GM12878 (cell line): ENCODE data around the gene PRDX3. TPM values are rescaled to one million over a fixed set of nuclear protein-coding genes. Genes with fewer than 3 reads are reported as not detected.

Experiments used
- ATAC-seq: fragments of 200-7000 bp; cut with Tn5 transposase; 3 replicates; pipeline ENCODE4 v1.9.1; 2020; ENCODE audit warnings: mild to moderate bottlenecking, moderate library complexity
- BruUV-seq: library from RNA; stranded (reverse); fragments of 400-500 nt; replicated peaks from 2 replicates; lab custom pipeline; 2021; lab: Mats Ljungman, UMichigan
- CTCF ChIA-PET: fragments of 300-600 bp; sonication (Branson Sonifier 250); formaldehyde crosslinking; extraction: SDS; loops from one replicate; lab custom pipeline; 2021; ENCODE audit warnings: inconsistent platforms; lab: Yijun Ruan, JAX
- POLR2A ChIA-PET: fragments of 350-600 bp; formaldehyde crosslinking; extraction: SDS; loops from one replicate; lab custom pipeline; 2021; ENCODE audit warnings: inconsistent platforms; lab: Charles Lee
- RAD21 ChIA-PET: fragments of 300-600 bp; sonication (Branson Sonifier 250); formaldehyde crosslinking; loops from one replicate; lab custom pipeline; 2023; ENCODE audit warnings: antibody characterized with exemption; ENCODE audit not compliant: unreplicated experiment; lab: Charles Lee
- SMC1A ChIA-PET: fragments of 300-600 bp; sonication (Branson Sonifier 250); formaldehyde crosslinking; loops from one replicate; lab custom pipeline; 2023; ENCODE audit not compliant: unreplicated experiment, uncharacterized antibody; lab: Charles Lee
- DNase-seq: peaks from one replicate; pipeline ENCODE4 v3.0.0-alpha.2; 2011; ENCODE audit warnings: low read depth, low spot score
- FAIRE-seq: peaks from 3 replicates; lab custom pipeline; 2011; peaks lifted over from hg19 to GRCh38; lab: Jason Lieb, UNC
- H2AFZ ChIP-seq: 2 replicates; pipeline ENCODE4 v1.6.0; 2011; ENCODE audit warnings: low read depth, low read length, control low read depth; ENCODE audit not compliant: control insufficient read depth
- H3K27ac ChIP-seq: 2 replicates; pipeline ENCODE4 v1.5.1; 2011; ENCODE audit warnings: control low read depth; ENCODE audit not compliant: control insufficient read depth, insufficient read depth
- H3K27me3 ChIP-seq, 2 experiments: replicated peaks in 1 of 2; 2 replicates each; pipeline versions ENCODE4 v1.6.0 to v1.6.1; 2011; ENCODE audit warnings: low read length in 1 of 2; ENCODE audit not compliant: control insufficient read depth in 2 of 2, insufficient read depth in 2 of 2
- H3K36me3 ChIP-seq, 2 experiments: 2 replicates each; pipeline ENCODE4 v1.5.1; 2011; ENCODE audit warnings: low read length in 1 of 2; ENCODE audit not compliant: control insufficient read depth in 2 of 2, insufficient read depth in 2 of 2
- H3K4me1 ChIP-seq: 2 replicates; pipeline ENCODE4 v1.6.1; 2011; ENCODE audit warnings: mild to moderate bottlenecking, low read length, moderate library complexity, mixed read lengths; ENCODE audit not compliant: control insufficient read depth, insufficient read depth
- H3K4me2 ChIP-seq: 2 replicates; pipeline ENCODE4 v1.6.0; 2011; ENCODE audit warnings: control low read depth; ENCODE audit not compliant: control insufficient read depth, insufficient read depth
- H3K4me3 ChIP-seq: fragments of 200-600 bp; sonication (generic); 2 replicates; pipeline ENCODE4 v1.5.1; 2016
- H3K79me2 ChIP-seq: 2 replicates; pipeline ENCODE4 v1.6.0; 2011; ENCODE audit warnings: low read length; ENCODE audit not compliant: control insufficient read depth, insufficient read depth
- H3K9ac ChIP-seq: 2 replicates; pipeline ENCODE4 v1.8.0; 2011; ENCODE audit warnings: low read length, control low read depth, mixed read lengths; ENCODE audit not compliant: control insufficient read depth, insufficient read depth
- H3K9me3 ChIP-seq: replicated peaks from 3 replicates; pipeline ENCODE4 v1.5.1; 2011; ENCODE audit warnings: mild to moderate bottlenecking, low read length; ENCODE audit not compliant: control insufficient read depth, insufficient read depth
- H4K20me1 ChIP-seq: 2 replicates; pipeline ENCODE4 v1.6.0; 2011; ENCODE audit not compliant: control insufficient read depth, insufficient read depth
- E2F4 ChIP-seq: IDR thresholded peaks from 2 replicates; pipeline ENCODE4 v1.6.1; 2012; ENCODE audit warnings: low read depth, low read length, improper control_type of control experiment
- FOXM1 ChIP-seq: IDR thresholded peaks from 2 replicates; pipeline ENCODE4 v1.6.1; 2012; ENCODE audit warnings: low read depth, mild to moderate bottlenecking, inconsistent platforms, low read length, moderate library complexity
- MXI1 ChIP-seq: fragments of 150-350 bp; IDR thresholded peaks from 2 replicates; pipeline ENCODE4 v1.6.1; 2011; ENCODE audit warnings: low read depth, mild to moderate bottlenecking, inconsistent platforms, low read length, improper control_type of control experiment
- NBN ChIP-seq: fragments of 450-650 bp; IDR thresholded peaks from 2 replicates; pipeline ENCODE4 v1.6.1; 2016
- SIX5 ChIP-seq: IDR thresholded peaks from 2 replicates; pipeline ENCODE4 v1.6.1; 2011; ENCODE audit warnings: mild to moderate bottlenecking, low read depth, low read length, moderate library complexity; ENCODE audit not compliant: severe bottlenecking
- WGBS: methylation state at CpG from one replicate; pipeline ENCODE4 v1.1.6; 2016; ENCODE audit warnings: low lambda C conversion rate; ENCODE audit not compliant: insufficient replicate concordance, insufficient coverage; ENCODE audit errors: missing lambda C conversion rate; 5-methylcytosine and 5-hydroxymethylcytosine counted together
- in situ Hi-C: fragments of 300-500 bp; cut with MboI; formaldehyde crosslinking; loops from 9 replicates; pipeline ENCODE4 v1.14.3; 2018; ENCODE audit warnings: mixed read lengths
- intact Hi-C: fragments of 100-400 bp; cut with micrococcal nuclease; formaldehyde crosslinking; loops from one replicate; pipeline ENCODE4 v1.14.2; 2022; ENCODE audit not compliant: unreplicated experiment
- polyA plus RNA-seq, 11 experiments: library from polyadenylated mRNA; depleted of rRNA in 4 of 11; unstranded in 6 of 11; stranded (reverse) in 5 of 11; fragments of >200 nt; fragmentation: Nextera tagmentation in 4 of 11; fragmentation: Illumina TruSeq in 1 of 11; extraction: Ambion mirVana in 4 of 11; extraction: Trizol in 1 of 11; gene quantifications; 1 replicate in 1 of 11; 2 replicates in 10 of 11; pipeline versions ENCODE4 v1.2.1 to v1.2.3, GENCODE V29; 2011 to 2016; ENCODE audit warnings: inconsistent platforms in 2 of 11, missing spikeins in 2 of 11, low read depth in 1 of 11
- total RNA-seq, 4 experiments: library from RNA; depleted of rRNA in 3 of 4; stranded (reverse); fragments of >200 nt in 3 of 4; fragmentation: Illumina TruSeq in 1 of 4; extraction: Trizol in 1 of 4; gene quantifications; 2 replicates each; pipeline versions ENCODE4 v1.2.1 to v1.2.3, GENCODE V29; 2013 to 2021
- TF ChIP-seq, protein P1 (sequence below): IDR thresholded peaks from 2 replicates; pipeline ENCODE4 v1.6.1; 2011; ENCODE audit warnings: low read depth, mild to moderate bottlenecking, low read length, moderate library complexity, borderline replicate concordance; ENCODE audit errors: extremely low read depth
- TF ChIP-seq, protein P2 (sequence below): fragments of 450-650 bp; IDR thresholded peaks from 2 replicates; pipeline ENCODE4 v1.6.1; 2018; ENCODE audit warnings: borderline replicate concordance, mild to moderate bottlenecking; ENCODE audit not compliant: partially characterized antibody
- TF ChIP-seq, protein P3 (sequence below): fragments of 150-350 bp; IDR thresholded peaks from 2 replicates; pipeline ENCODE4 v1.6.1; 2016; ENCODE audit warnings: low read depth, low read length

The PRDX3 gene
- total and polyA plus RNA-seq, 10 of the 15 experiments (the other 5 are each of a cell fraction or from before 2014, with no cell fraction given), result 195 to 1,431 (median 398) TPM

- Histone ChIP-seq H3K27me3 (no peaks in the 10 kb centered on the region), H2AFZ (no peak overlapping the region), H3K9me3 (peaks cover 10% of the 10 kb centered on the region), H3K9ac (no peak overlapping the region), H3K36me3 (no peaks in the 10 kb centered on the region), H3K4me3 (no peak overlapping the region), H4K20me1 (no peaks in the 10 kb centered on the region), H3K79me2 (no peaks in the 10 kb centered on the region; the same call in 1 of the 2 replicates), H3K4me1 (peaks cover under 1% of the 10 kb centered on the region), H3K27ac (no peak overlapping the region), H3K4me2 (no peak overlapping the region)
- in situ Hi-C loops (no loop called here), intact Hi-C loops (no loop called here)
- CTCF ChIA-PET, result no interaction called here
- BruUV-seq, result no TSS peak
- ATAC-seq, result no peak
- SMC1A ChIA-PET, result no interaction called here
- DNase-seq, result no peak
- FAIRE-seq, result no peak
- POLR2A ChIA-PET, result no interaction called here
- 98% methylated on average over 6 of the region's 6 CpGs for WGBS
- no peak for TF ChIP-seq NBN
- TF ChIP-seq, protein P1, sequence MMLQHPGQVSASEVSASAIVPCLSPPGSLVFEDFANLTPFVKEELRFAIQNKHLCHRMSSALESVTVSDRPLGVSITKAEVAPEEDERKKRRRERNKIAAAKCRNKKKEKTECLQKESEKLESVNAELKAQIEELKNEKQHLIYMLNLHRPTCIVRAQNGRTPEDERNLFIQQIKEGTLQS, result no peak
- RAD21 ChIA-PET, result no interaction called here
Observed at GRCh38 chr10:119227825-119228224, 49.2 kb upstream of the PRDX3 start.

DNA sequence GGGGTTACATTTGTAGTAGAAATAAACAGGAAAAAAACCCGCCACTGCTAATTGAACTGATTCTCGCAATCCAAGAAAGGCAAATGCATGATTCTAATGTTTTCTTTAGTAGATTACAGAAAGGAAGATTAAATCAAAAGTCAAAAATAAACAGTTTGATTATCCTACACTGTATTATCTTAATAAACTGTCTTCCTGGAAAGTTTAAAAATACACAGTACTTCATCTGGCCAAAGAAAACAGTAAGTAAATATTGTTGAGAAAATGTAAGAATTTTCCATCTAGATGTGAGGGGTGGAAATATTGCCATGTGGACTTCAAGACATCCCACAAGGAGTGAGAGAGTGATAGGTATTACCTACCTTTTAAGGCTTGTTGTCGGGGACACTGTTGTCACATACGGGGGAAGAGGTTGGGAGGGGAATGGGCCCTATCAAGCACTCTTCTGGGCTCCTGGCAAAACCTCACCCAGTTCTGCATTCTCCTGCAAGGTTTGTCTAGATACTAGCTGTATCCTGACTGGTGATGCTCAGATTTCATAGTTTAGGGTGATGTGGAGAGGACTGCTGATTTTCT is 46.6 kb upstream of the PRDX3 start:
- DNase-seq (no peak), FAIRE-seq (no peak), ATAC-seq (no peak)
- Histone ChIP-seq H3K27me3 (no peaks in the 10 kb centered on the region), H3K4me1 (0 out of 2 replicates have a peak, but pooled peaks cover 2% of the 10 kb centered on the region), H3K4me3 (no peak overlapping the region), H3K9ac (no peak overlapping the region), H3K36me3 (no peaks in the 10 kb centered on the region), H3K79me2 (peaks cover 3% of the 10 kb centered on the region), H3K9me3 (peaks cover 1% of the 10 kb centered on the region; the same call in 1 of the 3 replicates), H3K27ac (no peak overlapping the region), H3K4me2 (no peak overlapping the region), H4K20me1 (no peaks in the 10 kb centered on the region), H2AFZ (no peak overlapping the region)
- POLR2A ChIA-PET, result no interaction called here
- 96% methylated on average over 4 of the region's 4 CpGs for WGBS
- RAD21 ChIA-PET, result no interaction called here
- no TSS peak for BruUV-seq
- CTCF ChIA-PET, result no interaction called here
- in situ Hi-C loops, result no loop called here
- SMC1A ChIA-PET, result interaction anchor here (1.0 kb wide), 1 partner anchor 12 kb away, joined by 3 read pairs; no protein-coding TSS in a partner anchor
- intact Hi-C loops, result no loop called here
- TF ChIP-seq, protein P2, sequence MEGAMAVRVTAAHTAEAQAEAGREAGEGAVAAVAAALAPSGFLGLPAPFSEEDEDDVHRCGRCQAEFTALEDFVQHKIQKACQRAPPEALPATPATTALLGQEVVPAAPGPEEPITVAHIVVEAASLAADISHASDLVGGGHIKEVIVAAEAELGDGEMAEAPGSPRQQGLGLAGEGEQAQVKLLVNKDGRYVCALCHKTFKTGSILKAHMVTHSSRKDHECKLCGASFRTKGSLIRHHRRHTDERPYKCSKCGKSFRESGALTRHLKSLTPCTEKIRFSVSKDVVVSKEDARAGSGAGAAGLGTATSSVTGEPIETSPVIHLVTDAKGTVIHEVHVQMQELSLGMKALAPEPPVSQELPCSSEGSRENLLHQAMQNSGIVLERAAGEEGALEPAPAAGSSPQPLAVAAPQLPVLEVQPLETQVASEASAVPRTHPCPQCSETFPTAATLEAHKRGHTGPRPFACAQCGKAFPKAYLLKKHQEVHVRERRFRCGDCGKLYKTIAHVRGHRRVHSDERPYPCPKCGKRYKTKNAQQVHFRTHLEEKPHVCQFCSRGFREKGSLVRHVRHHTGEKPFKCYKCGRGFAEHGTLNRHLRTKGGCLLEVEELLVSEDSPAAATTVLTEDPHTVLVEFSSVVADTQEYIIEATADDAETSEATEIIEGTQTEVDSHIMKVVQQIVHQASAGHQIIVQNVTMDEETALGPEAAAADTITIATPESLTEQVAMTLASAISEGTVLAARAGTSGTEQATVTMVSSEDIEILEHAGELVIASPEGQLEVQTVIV, result no peak
- no peak for TF ChIP-seq MXI1
- TF ChIP-seq SIX5, result no peak
- TF ChIP-seq E2F4, result no peak
- TF ChIP-seq, protein P3, sequence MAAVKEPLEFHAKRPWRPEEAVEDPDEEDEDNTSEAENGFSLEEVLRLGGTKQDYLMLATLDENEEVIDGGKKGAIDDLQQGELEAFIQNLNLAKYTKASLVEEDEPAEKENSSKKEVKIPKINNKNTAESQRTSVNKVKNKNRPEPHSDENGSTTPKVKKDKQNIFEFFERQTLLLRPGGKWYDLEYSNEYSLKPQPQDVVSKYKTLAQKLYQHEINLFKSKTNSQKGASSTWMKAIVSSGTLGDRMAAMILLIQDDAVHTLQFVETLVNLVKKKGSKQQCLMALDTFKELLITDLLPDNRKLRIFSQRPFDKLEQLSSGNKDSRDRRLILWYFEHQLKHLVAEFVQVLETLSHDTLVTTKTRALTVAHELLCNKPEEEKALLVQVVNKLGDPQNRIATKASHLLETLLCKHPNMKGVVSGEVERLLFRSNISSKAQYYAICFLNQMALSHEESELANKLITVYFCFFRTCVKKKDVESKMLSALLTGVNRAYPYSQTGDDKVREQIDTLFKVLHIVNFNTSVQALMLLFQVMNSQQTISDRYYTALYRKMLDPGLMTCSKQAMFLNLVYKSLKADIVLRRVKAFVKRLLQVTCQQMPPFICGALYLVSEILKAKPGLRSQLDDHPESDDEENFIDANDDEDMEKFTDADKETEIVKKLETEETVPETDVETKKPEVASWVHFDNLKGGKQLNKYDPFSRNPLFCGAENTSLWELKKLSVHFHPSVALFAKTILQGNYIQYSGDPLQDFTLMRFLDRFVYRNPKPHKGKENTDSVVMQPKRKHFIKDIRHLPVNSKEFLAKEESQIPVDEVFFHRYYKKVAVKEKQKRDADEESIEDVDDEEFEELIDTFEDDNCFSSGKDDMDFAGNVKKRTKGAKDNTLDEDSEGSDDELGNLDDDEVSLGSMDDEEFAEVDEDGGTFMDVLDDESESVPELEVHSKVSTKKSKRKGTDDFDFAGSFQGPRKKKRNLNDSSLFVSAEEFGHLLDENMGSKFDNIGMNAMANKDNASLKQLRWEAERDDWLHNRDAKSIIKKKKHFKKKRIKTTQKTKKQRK, result no peak
- no peak for TF ChIP-seq FOXM1
